ENCODE measurements around the gene PRPF6. TPM values are rescaled to one million over a fixed set of nuclear protein-coding genes. Genes with fewer than 3 reads are reported as not detected.
A peak's percentile ranks its signal among the peaks of the same experiment; 100 is the strongest.

The PRPF6 gene
- total and polyA plus RNA-seq, 2 of the 13 experiments (the other 11 are each of a cell fraction or from before 2014, with no cell fraction given) = 63.7 to 101 TPM

DNA sequence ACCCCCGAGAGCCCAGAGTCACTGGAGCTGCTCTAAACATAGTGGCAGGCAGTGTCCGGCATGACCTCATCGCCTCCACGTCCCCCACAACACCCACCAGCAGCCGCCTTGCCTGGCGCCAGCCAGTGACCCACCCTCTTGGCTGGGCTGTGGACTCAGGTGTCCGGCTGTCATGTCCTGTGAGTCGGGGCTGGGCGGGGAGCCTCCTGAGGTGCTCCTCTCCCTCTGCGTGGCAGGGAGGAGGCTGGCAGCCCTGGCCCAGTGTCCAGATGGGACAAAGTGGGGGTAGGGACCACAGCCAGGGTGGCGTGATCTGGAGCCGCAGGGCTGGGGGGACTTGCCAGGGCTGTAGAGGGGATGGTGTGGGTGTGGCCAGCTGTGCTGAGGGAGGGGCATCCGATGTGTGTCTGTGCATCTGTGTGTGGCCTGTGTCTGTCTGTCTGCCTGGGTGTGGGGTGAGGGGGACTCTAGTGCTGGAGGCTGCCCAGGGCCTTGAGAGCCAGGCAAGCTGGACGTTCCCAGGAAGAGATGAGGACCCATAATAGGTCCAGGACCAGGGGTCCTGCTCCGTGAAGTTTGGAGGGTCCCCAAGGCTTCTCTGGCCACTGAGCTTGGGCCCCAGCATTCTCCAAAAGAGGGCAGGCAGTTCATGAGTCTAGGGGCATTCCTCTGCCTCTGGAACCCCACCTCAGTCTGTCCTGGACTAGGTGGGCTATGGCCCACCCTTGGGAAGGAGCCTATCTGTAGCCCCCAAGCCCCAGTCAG lies 70.8 kb downstream of the PRPF6 start (continued):
- TF ChIP-seq, protein P1, sequence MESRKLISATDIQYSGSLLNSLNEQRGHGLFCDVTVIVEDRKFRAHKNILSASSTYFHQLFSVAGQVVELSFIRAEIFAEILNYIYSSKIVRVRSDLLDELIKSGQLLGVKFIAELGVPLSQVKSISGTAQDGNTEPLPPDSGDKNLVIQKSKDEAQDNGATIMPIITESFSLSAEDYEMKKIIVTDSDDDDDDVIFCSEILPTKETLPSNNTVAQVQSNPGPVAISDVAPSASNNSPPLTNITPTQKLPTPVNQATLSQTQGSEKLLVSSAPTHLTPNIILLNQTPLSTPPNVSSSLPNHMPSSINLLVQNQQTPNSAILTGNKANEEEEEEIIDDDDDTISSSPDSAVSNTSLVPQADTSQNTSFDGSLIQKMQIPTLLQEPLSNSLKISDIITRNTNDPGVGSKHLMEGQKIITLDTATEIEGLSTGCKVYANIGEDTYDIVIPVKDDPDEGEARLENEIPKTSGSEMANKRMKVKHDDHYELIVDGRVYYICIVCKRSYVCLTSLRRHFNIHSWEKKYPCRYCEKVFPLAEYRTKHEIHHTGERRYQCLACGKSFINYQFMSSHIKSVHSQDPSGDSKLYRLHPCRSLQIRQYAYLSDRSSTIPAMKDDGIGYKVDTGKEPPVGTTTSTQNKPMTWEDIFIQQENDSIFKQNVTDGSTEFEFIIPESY (CRISPR knock-in tag; IDR thresholded peaks at IDR 0.05) = peak; percentile 16; the same call in 1 of the 2 replicates
- TF ChIP-seq PATZ1 (CRISPR knock-in tag; IDR thresholded peaks at IDR 0.05) = 0 out of 2 replicates have a peak, but pooled peaks have one; percentile 28
- no peak for TF ChIP-seq MAF1 (CRISPR knock-in tag; IDR thresholded peaks at IDR 0.05; ENCODE audit: borderline replicate concordance)
- TF ChIP-seq PREB (CRISPR knock-in tag; IDR thresholded peaks at IDR 0.05) = 0 out of 2 replicates have a peak, but pooled peaks have one; percentile 7
- TF ChIP-seq EEA1 (CRISPR knock-in tag; IDR thresholded peaks at IDR 0.05; ENCODE audit: borderline replicate concordance) = 0 out of 2 replicates have a peak, but pooled peaks have one; percentile 43
- no peak for TF ChIP-seq GMEB2 (CRISPR knock-in tag; IDR thresholded peaks at IDR 0.05; ENCODE audit: low read depth)
- 0 out of 2 replicates have a peak, but pooled peaks have one; percentile 42 for TF ChIP-seq ZZZ3 (CRISPR knock-in tag; IDR thresholded peaks at IDR 0.05; ENCODE audit: borderline replicate concordance)
- TF ChIP-seq FOXP1 (IDR thresholded peaks at IDR 0.05) = no peak
- TF ChIP-seq FOXP1 (CRISPR knock-in tag; IDR thresholded peaks at IDR 0.05) = no peak
- 0 out of 2 replicates have a peak, but pooled peaks have one; percentile 29 for TF ChIP-seq GABPB1 (CRISPR knock-in tag; IDR thresholded peaks at IDR 0.05)
- TF ChIP-seq DR1 (CRISPR knock-in tag; IDR thresholded peaks at IDR 0.05) = peak; percentile 15; the same call in 1 of the 2 replicates
- TF ChIP-seq SUZ12 (IDR thresholded peaks at IDR 0.05; ENCODE audit: low read depth, low read length) = no peak
- peak; percentile 53; the same call in 1 of the 2 replicates for TF ChIP-seq MYC (CRISPR knock-in tag; IDR thresholded peaks at IDR 0.05; ENCODE audit: borderline replicate concordance)
- peak; percentile 75 for TF ChIP-seq HNRNPL (IDR thresholded peaks at IDR 0.05; ENCODE audit: low read depth, low read length)
- no peak for TF ChIP-seq HNF1B (CRISPR knock-in tag; IDR thresholded peaks at IDR 0.05)
- peak; percentile 25 for TF ChIP-seq ZNF781 (CRISPR knock-in tag; IDR thresholded peaks at IDR 0.05; ENCODE audit: borderline replicate concordance, not compliant biosample characterization)
- no peak for TF ChIP-seq ZBTB38 (CRISPR knock-in tag; IDR thresholded peaks at IDR 0.05)
- no peak for TF ChIP-seq TCF12 (IDR thresholded peaks at IDR 0.05)
- TF ChIP-seq TCF12 (CRISPR knock-in tag; IDR thresholded peaks at IDR 0.05) = no peak
- no peak for TF ChIP-seq ZNF256 (CRISPR knock-in tag; conservative IDR thresholded peaks at IDR 0.05)
- no peak for TF ChIP-seq MTF1 (CRISPR knock-in tag; IDR thresholded peaks at IDR 0.05)
- no peak for TF ChIP-seq HNRNPK (IDR thresholded peaks at IDR 0.05; ENCODE audit: low read depth, low read length, poor library complexity, severe bottlenecking)

Data from HepG2 (cell line).